Uterus (tissue), 4 donors: ENCODE results near the gene SERPIND1. TPM values are rescaled to one million over a fixed set of nuclear protein-coding genes. Genes with fewer than 3 reads are reported as not detected.

Experiments
- DNase-seq, 2 donors: peaks; one replicate each; pipeline ENCODE4 v3.0.0-alpha.2; 2019 to 2020
- H3K27ac ChIP-seq, 2 donors: fragments of 200-600 bp; sonication (generic); 1 replicate in 1 of 2; 2 replicates in 1 of 2; pipeline ENCODE4 v1.5.1; 2016 to 2018
- H3K27me3 ChIP-seq, 2 donors: fragments of 200-600 bp; sonication (generic); one replicate each; pipeline ENCODE4 v1.5.1; 2018 to 2019; ENCODE audit warnings: control low read depth in 1 of 2
- H3K36me3 ChIP-seq, 2 donors: fragments of 200-600 bp; sonication (generic); one replicate each; pipeline ENCODE4 v1.5.1; 2019; ENCODE audit warnings: control low read depth in 1 of 2
- H3K4me1 ChIP-seq, 2 donors: fragments of 200-600 bp; sonication (generic); one replicate each; pipeline ENCODE4 v1.5.1; 2018 to 2019; ENCODE audit warnings: control low read depth in 1 of 2
- H3K4me3 ChIP-seq, 2 donors: fragments of 200-600 bp; sonication (generic); 1 replicate in 1 of 2; 2 replicates in 1 of 2; pipeline ENCODE4 v1.5.1; 2018 to 2019; ENCODE audit warnings: mild to moderate bottlenecking in 1 of 2
- H3K9me3 ChIP-seq, 2 donors: fragments of 200-600 bp; sonication (generic); one replicate each; pipeline ENCODE4 v1.5.1; 2019; ENCODE audit warnings: control low read depth in 1 of 2
- POLR2A ChIP-seq, 2 donors: fragments of 450-650 bp; IDR thresholded peaks; one replicate each; pipeline ENCODE4 v1.6.1; 2016; ENCODE audit warnings: antibody characterized with exemption in 2 of 2, mild to moderate bottlenecking in 1 of 2, moderate library complexity in 1 of 2
- intact Hi-C: fragments of 100-400 bp; cut with DNase I; formaldehyde crosslinking; loops from one replicate; pipeline ENCODE4 v1.15.1; 2023; ENCODE audit warnings: low total_unique reads
- total RNA-seq, 4 donors: library from RNA; depleted of rRNA in 3 of 4; stranded (reverse); fragments of >200 nt in 3 of 4; gene quantifications; one replicate each; pipeline versions ENCODE4 v1.1.0 to v1.2.4, GENCODE V29; 2014 to 2023
- TF ChIP-seq, protein P1 (sequence below), 4 experiments: fragments of 200-600 bp in 2 of 4; fragments of 450-650 bp in 2 of 4; sonication (generic) in 2 of 4; IDR thresholded peaks; one replicate each; pipeline ENCODE4 v1.5.1; 2016 to 2019; ENCODE audit warnings: antibody characterized with exemption in 4 of 4, mild to moderate bottlenecking in 2 of 4, moderate library complexity in 1 of 4
- donor health status: DM: yes; HTN: yes; CAD: no.

Gene SERPIND1
- total RNA-seq, 4 donors from 2014 or later: 1.0 to 4.5 TPM; not detected in 2

DNA sequence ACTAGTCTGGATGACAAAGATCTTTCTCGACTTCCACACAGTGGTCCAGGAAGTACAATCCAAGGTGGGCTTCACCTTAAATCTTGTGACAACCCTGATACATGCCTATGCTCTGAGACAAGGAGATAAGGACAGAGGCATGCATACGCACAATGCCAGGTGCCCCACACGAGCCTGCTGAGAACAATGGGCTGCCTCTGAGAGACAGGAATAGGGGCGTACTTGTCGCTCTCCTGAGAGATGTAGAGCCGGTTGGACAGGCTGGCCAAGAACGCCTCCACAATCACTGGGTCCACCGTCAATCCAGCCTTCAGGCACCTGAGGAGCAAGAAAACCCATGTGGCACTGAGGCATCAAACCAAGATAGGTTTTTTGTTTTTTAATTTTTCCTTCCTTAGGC, 25.5 kb downstream of the SERPIND1 start:
- no peak for TF ChIP-seq POLR2A (IDR thresholded peaks at IDR 0.05)
- TF ChIP-seq, protein P1, sequence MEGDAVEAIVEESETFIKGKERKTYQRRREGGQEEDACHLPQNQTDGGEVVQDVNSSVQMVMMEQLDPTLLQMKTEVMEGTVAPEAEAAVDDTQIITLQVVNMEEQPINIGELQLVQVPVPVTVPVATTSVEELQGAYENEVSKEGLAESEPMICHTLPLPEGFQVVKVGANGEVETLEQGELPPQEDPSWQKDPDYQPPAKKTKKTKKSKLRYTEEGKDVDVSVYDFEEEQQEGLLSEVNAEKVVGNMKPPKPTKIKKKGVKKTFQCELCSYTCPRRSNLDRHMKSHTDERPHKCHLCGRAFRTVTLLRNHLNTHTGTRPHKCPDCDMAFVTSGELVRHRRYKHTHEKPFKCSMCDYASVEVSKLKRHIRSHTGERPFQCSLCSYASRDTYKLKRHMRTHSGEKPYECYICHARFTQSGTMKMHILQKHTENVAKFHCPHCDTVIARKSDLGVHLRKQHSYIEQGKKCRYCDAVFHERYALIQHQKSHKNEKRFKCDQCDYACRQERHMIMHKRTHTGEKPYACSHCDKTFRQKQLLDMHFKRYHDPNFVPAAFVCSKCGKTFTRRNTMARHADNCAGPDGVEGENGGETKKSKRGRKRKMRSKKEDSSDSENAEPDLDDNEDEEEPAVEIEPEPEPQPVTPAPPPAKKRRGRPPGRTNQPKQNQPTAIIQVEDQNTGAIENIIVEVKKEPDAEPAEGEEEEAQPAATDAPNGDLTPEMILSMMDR (IDR thresholded peaks at IDR 0.05): no peak
- Histone ChIP-seq H3K4me1 (no peaks in the 10 kb centered on the region), H3K27ac (no peak overlapping the region), H3K27me3 (no peaks in the 10 kb centered on the region), H3K9me3 (no peaks in the 10 kb centered on the region), H3K36me3 (no peaks in the 10 kb centered on the region), H3K4me3 (no peak overlapping the region)
- intact Hi-C loops: no loop called here
- DNase-seq: no peak

DNA sequence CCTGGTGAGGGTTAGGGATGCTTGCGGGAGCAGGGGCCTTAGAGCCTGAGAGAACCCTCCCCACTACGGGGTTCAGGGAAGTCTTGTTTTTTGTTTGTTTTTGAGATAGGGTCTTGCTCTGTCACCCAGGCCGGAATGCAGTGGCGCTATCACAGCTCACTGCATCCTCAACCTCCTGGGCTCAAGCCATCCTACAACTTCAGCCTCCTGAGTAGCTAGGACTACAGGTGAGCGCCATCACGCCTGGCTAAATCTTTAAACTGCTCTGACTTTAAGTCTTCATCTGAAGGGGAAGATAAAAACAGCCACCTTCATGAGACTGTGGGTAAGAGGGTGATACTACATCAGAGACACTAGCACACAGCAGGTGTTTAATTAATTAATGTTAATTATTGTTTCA, 28.5 kb downstream of the SERPIND1 start:
- Histone ChIP-seq H3K9me3 (no peaks in the 10 kb centered on the region), H3K4me3 (no peak overlapping the region), H3K27ac (no peak overlapping the region), H3K27me3 (no peaks in the 10 kb centered on the region), H3K36me3 (no peaks in the 10 kb centered on the region), H3K4me1 (no peaks in the 10 kb centered on the region)
- DNase-seq: no peak
- intact Hi-C loops: no loop called here
- no peak for TF ChIP-seq POLR2A (IDR thresholded peaks at IDR 0.05)
- TF ChIP-seq, protein P1 (IDR thresholded peaks at IDR 0.05): no peak

DNA sequence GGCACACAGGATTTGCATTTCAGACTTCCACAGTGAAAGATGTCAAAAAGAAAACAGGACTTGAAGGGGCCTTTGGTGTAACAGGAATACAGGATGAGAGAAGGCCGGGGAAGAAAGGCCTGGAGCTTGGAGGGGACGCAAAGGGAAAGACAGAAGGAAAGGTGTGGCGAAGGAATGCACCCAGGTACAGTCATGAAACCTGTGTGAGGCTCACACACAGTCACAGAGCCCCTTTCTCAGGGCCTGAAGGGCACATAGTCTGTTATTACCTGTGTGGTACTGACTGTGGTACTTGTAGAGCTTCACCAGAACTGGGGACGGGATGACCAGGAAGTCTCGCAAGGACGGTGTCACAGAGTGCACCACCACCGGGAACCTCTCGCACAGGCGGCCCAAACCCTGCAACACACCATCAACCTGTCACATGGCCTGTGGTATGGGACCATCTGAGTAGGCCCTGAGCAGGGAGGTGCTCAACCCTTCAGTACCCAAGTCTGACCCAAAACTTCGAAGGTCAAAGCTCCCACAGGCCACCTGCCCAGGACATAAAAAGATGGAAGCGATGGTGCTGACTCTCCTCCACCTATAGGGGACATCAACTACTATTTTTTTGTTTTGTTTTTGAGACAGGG, 29.1 kb downstream of the SERPIND1 start:
- Histone ChIP-seq H3K9me3 (no peaks in the 10 kb centered on the region), H3K4me3 (no peak overlapping the region), H3K4me1 (no peaks in the 10 kb centered on the region), H3K36me3 (no peaks in the 10 kb centered on the region), H3K27me3 (no peaks in the 10 kb centered on the region), H3K27ac (no peak overlapping the region)
- intact Hi-C loops: no loop called here
- TF ChIP-seq, protein P1 (IDR thresholded peaks at IDR 0.05): no peak
- no peak for TF ChIP-seq POLR2A (IDR thresholded peaks at IDR 0.05)
- DNase-seq: no peak

DNA sequence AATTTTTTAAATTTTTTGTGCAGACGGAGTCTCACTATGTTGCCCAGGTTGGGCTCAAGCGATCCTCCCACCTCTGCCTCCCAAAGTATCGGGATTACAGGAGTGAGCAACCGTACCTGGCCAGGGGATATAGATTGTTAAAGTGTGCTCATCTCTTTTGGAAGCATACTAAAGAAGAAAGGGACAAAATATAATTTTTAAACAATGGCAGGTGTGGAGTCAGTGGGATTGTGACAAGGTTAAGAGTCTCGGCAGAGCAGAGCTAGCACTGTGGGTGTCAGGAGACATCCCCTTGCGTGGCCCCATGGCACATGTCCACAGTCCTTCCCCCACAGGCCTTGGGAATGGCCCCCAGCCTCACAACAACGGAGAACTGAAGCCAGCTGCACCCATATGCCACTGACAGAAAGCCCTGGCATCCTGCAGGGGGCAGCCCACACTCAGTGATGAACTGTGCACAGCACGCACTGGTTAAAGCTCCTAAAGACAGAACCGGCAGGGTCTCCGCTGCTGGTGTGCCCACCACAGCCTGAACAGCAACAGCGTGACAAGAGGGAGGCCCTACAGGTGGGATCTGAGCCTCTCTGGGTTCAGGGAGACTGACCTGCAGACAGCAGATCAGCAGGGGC, 29.9 kb downstream of the SERPIND1 start:
- Histone ChIP-seq H3K9me3 (no peaks in the 10 kb centered on the region), H3K27me3 (no peaks in the 10 kb centered on the region), H3K4me1 (no peaks in the 10 kb centered on the region), H3K27ac (no peak overlapping the region), H3K36me3 (no peaks in the 10 kb centered on the region), H3K4me3 (no peak overlapping the region)
- TF ChIP-seq POLR2A (IDR thresholded peaks at IDR 0.05): no peak
- TF ChIP-seq, protein P1 (IDR thresholded peaks at IDR 0.05): peak in 1 of 4 experiments; percentile 14
- DNase-seq: peak in 1 of 2 donors; percentile 28
- intact Hi-C loops: no loop called here

DNA sequence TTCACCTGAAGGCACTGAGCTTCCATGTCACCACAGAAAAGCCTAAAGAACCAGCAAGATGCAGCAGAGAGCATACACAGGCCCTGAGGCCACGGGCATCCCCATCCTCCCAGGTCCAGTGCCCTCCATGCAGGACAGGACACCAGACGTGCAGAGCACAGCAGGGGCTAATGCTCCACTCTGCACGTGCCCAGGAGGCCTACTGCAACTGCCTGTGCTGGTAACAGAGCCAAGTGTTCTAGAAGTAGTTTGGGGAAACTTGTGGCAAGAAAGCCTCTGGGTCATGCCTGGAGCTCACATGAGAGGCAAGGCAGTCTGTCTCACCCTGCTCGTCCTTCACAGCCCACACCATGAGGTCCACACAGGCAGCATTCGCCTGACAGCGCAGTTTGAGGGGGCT, 30.7 kb downstream of the SERPIND1 start:
- no peaks in the 10 kb centered on the region for H3K27me3 ChIP-seq
- H3K4me1 ChIP-seq: no peaks in the 10 kb centered on the region
- no peak overlapping the region for H3K4me3 ChIP-seq
- TF ChIP-seq, protein P1 (IDR thresholded peaks at IDR 0.05): no peak
- no peak for TF ChIP-seq POLR2A (IDR thresholded peaks at IDR 0.05)
- intact Hi-C loops: no loop called here
- DNase-seq: no peak
- no peak overlapping the region for H3K27ac ChIP-seq
- no peaks in the 10 kb centered on the region for H3K36me3 ChIP-seq
- H3K9me3 ChIP-seq: no peaks in the 10 kb centered on the region
